IMR-90 (cell line): ENCODE measurements around the gene TEDC2. TPM values are rescaled to one million over a fixed set of nuclear protein-coding genes. Genes with fewer than 3 reads are reported as not detected.

ENCODE experiments used
- ATAC-seq: fragments of 200-7000 bp; cut with Tn5 transposase; 2 replicates; pipeline ENCODE4 v1.9.1; 2020; ENCODE audit warnings: low read depth, mild to moderate bottlenecking, moderate library complexity
- BruUV-seq: library from RNA; stranded (reverse); fragments of 400-500 nt; replicated peaks from 2 replicates; lab custom pipeline; 2021; lab: Mats Ljungman, UMichigan
- CTCF ChIA-PET: fragments of 300-600 bp; formaldehyde crosslinking; extraction: SDS; loops from one replicate; lab custom pipeline; 2021; ENCODE audit warnings: antibody characterized with exemption; lab: Yijun Ruan, JAX
- POLR2A ChIA-PET: fragments of 300-600 bp; sonication (Branson Sonifier 250); formaldehyde crosslinking; loops from one replicate; lab custom pipeline; 2022; ENCODE audit warnings: antibody characterized with exemption; ENCODE audit not compliant: unreplicated experiment; lab: Charles Lee
- DNase-seq: peaks from one replicate; pipeline ENCODE4 v3.0.0; 2013
- H2AFZ ChIP-seq: replicated peaks from 2 replicates; pipeline ENCODE3; 2013; ENCODE audit warnings: low read length, mild to moderate bottlenecking; ENCODE audit not compliant: poor library complexity
- H2AK5ac ChIP-seq: 2 replicates; pipeline ENCODE4 v1.6.1; 2013; ENCODE audit warnings: low read depth, low read length, inconsistent platforms
- H2AK9ac ChIP-seq: replicated peaks from 2 replicates; pipeline ENCODE3; 2013; ENCODE audit warnings: mild to moderate bottlenecking, low read depth, low read length, moderate library complexity; ENCODE audit not compliant: poor library complexity
- H2BK120ac ChIP-seq: 2 replicates; pipeline ENCODE4 v1.6.1; 2013; ENCODE audit warnings: low read depth, low read length, inconsistent platforms
- H2BK15ac ChIP-seq: 3 replicates; pipeline ENCODE4 v1.6.1; 2013; ENCODE audit warnings: low read depth, low read length, inconsistent platforms
- H2BK20ac ChIP-seq: 2 replicates; pipeline ENCODE4 v1.6.1; 2013; ENCODE audit warnings: low read depth, mild to moderate bottlenecking, inconsistent platforms, low read length, moderate library complexity
- H2BK5ac ChIP-seq: 2 replicates; pipeline ENCODE4 v1.6.1; 2013; ENCODE audit warnings: mild to moderate bottlenecking, low read depth, low read length, inconsistent platforms; ENCODE audit not compliant: poor library complexity, severe bottlenecking
- H3K14ac ChIP-seq: replicated peaks from 2 replicates; pipeline ENCODE4 v1.6.1; 2013; ENCODE audit warnings: low read depth, low read length, inconsistent platforms
- H3K18ac ChIP-seq: 2 replicates; pipeline ENCODE4 v1.6.1; 2013; ENCODE audit warnings: low read depth, low read length, control low read depth
- H3K23ac ChIP-seq: 2 replicates; pipeline ENCODE4 v1.6.1; 2013; ENCODE audit warnings: low read depth, low read length, inconsistent platforms
- H3K27ac ChIP-seq: 2 replicates; pipeline ENCODE4 v1.5.1; 2013; ENCODE audit warnings: mild to moderate bottlenecking, control low read depth, low read length; ENCODE audit not compliant: insufficient read depth
- H3K27me3 ChIP-seq: 2 replicates; pipeline ENCODE4 v1.6.1; 2013; ENCODE audit warnings: low read length; ENCODE audit not compliant: control insufficient read depth, insufficient read depth
- H3K36me3 ChIP-seq: 2 replicates; pipeline ENCODE4 v1.6.1; 2013; ENCODE audit warnings: low read length, mixed read lengths; ENCODE audit not compliant: control insufficient read depth, insufficient read depth
- H3K4ac ChIP-seq: 2 replicates; pipeline ENCODE4 v1.6.1; 2013; ENCODE audit warnings: low read depth, low read length, inconsistent platforms
- H3K4me1 ChIP-seq: 2 replicates; pipeline ENCODE4 v1.6.1; 2013; ENCODE audit warnings: low read length, mixed read lengths; ENCODE audit not compliant: control insufficient read depth, insufficient read depth
- H3K4me2 ChIP-seq: 2 replicates; pipeline ENCODE4 v1.6.1; 2013; ENCODE audit warnings: low read depth, mild to moderate bottlenecking, control low read depth, low read length, moderate library complexity
- H3K4me3 ChIP-seq: 2 replicates; pipeline ENCODE4 v1.5.1; 2013; ENCODE audit warnings: low read depth, mild to moderate bottlenecking, control low read depth, low read length, moderate library complexity; ENCODE audit not compliant: insufficient read depth
- H3K56ac ChIP-seq: 2 replicates; pipeline ENCODE4 v1.6.1; 2013; ENCODE audit warnings: low read length, inconsistent platforms; ENCODE audit not compliant: insufficient read depth; ENCODE audit errors: extremely low read depth
- H3K79me1 ChIP-seq, 2 experiments: 2 replicates each; pipeline ENCODE4 v1.6.1; 2013; ENCODE audit warnings: low read length in 2 of 2, inconsistent platforms in 1 of 2, low read depth in 1 of 2
- H3K9ac ChIP-seq: 2 replicates; pipeline ENCODE4 v1.6.1; 2013; ENCODE audit warnings: low read depth, low read length, control low read depth
- H3K9me1 ChIP-seq: 2 replicates; pipeline ENCODE4 v1.6.1; 2013; ENCODE audit warnings: low read length, inconsistent platforms; ENCODE audit not compliant: insufficient read depth
- H3K9me3 ChIP-seq: 2 replicates; pipeline ENCODE4 v1.6.1; 2013; ENCODE audit warnings: low read length; ENCODE audit not compliant: control insufficient read depth, insufficient read depth
- H4K20me1 ChIP-seq: 2 replicates; pipeline ENCODE4 v1.6.1; 2013; ENCODE audit warnings: low read length, inconsistent platforms; ENCODE audit not compliant: insufficient read depth
- H4K5ac ChIP-seq: 2 replicates; pipeline ENCODE4 v1.6.1; 2013; ENCODE audit warnings: mild to moderate bottlenecking, low read depth, low read length, control low read depth
- H4K8ac ChIP-seq, 2 experiments: 2 replicates each; pipeline ENCODE4 v1.6.1; 2013; ENCODE audit warnings: low read depth in 2 of 2, low read length in 2 of 2, control low read depth in 1 of 2, inconsistent platforms in 1 of 2
- H4K91ac ChIP-seq: 2 replicates; pipeline ENCODE4 v1.6.1; 2013; ENCODE audit warnings: low read depth, low read length, inconsistent platforms; ENCODE audit not compliant: insufficient read depth
- BHLHE40 ChIP-seq: fragments of 150-350 bp; IDR thresholded peaks from 2 replicates; pipeline ENCODE4 v1.6.1; 2016; ENCODE audit warnings: mild to moderate bottlenecking, low read depth, low read length
- CEBPB ChIP-seq: IDR thresholded peaks from 2 replicates; pipeline ENCODE4 v1.6.1; 2012; ENCODE audit warnings: low read depth, low read length, improper control_type of control experiment
- CHD1 ChIP-seq: IDR thresholded peaks from 2 replicates; pipeline ENCODE4 v1.6.1; 2012; ENCODE audit warnings: low read depth, low read length, improper control_type of control experiment
- CTCF ChIP-seq: conservative IDR thresholded peaks from 2 replicates; pipeline ENCODE4 v1.5.1; 2012; ENCODE audit warnings: mild to moderate bottlenecking, low read depth, low read length, improper control_type of control experiment
- FOS ChIP-seq: fragments of 150-350 bp; IDR thresholded peaks from 2 replicates; pipeline ENCODE4 v1.6.1; 2016; ENCODE audit warnings: low read depth, low read length
- MAFK ChIP-seq: IDR thresholded peaks from 2 replicates; pipeline ENCODE4 v1.6.1; 2012; ENCODE audit warnings: low read depth, low read length, improper control_type of control experiment
- MAZ ChIP-seq: IDR thresholded peaks from 2 replicates; pipeline ENCODE4 v1.6.1; 2012; ENCODE audit warnings: low read depth, mild to moderate bottlenecking, low read length, improper control_type of control experiment, moderate library complexity, borderline replicate concordance
- MXI1 ChIP-seq: IDR thresholded peaks from 2 replicates; pipeline ENCODE4 v1.6.1; 2012; ENCODE audit warnings: low read depth, mild to moderate bottlenecking, low read length, moderate library complexity, borderline replicate concordance
- NFE2L2 ChIP-seq: fragments of 150-350 bp; IDR thresholded peaks from 2 replicates; pipeline ENCODE4 v1.6.1; 2016; ENCODE audit warnings: low read depth, mild to moderate bottlenecking, low read length
- POLR2A ChIP-seq: IDR thresholded peaks from 2 replicates; pipeline ENCODE4 v1.6.1; 2012; ENCODE audit warnings: mild to moderate bottlenecking, low read depth, low read length
- RAD21 ChIP-seq: IDR thresholded peaks from 2 replicates; pipeline ENCODE4 v1.6.1; 2012; ENCODE audit warnings: low read length, improper control_type of control experiment
- RCOR1 ChIP-seq: IDR thresholded peaks from 2 replicates; pipeline ENCODE4 v1.6.1; 2012; ENCODE audit warnings: mild to moderate bottlenecking, low read length, improper control_type of control experiment; ENCODE audit not compliant: insufficient replicate concordance
- RFX5 ChIP-seq: IDR thresholded peaks from 2 replicates; pipeline ENCODE4 v1.8.0; 2012; ENCODE audit warnings: low read depth, mild to moderate bottlenecking, low read length, moderate library complexity
- SMC3 ChIP-seq: fragments of 150-350 bp; IDR thresholded peaks from 2 replicates; pipeline ENCODE4 v1.6.1; 2016; ENCODE audit warnings: low read depth, mild to moderate bottlenecking, antibody characterized with exemption, low read length, moderate library complexity
- WGBS, 2 experiments: methylation state at CpG; one replicate each; pipeline versions ENCODE4 v1.1.5 to v1.1.7; 2013; ENCODE audit warnings: missing lambda C conversion rate in 2 of 2; ENCODE audit not compliant: insufficient read length in 1 of 2; ENCODE audit errors: extremely low coverage in 2 of 2; 5-methylcytosine and 5-hydroxymethylcytosine counted together
- dilution Hi-C: fragments of 300-500 bp; cut with HindIII; formaldehyde crosslinking; loops from one replicate; pipeline ENCODE4 v1.14.3; 2018; ENCODE audit warnings: low sequenced_read_pairs; ENCODE audit not compliant: unreplicated experiment
- in situ Hi-C: fragments of 300-500 bp; cut with MboI; formaldehyde crosslinking; loops from 3 replicates; pipeline ENCODE4 v1.14.3; 2019; ENCODE audit warnings: low sequenced_read_pairs, inconsistent platforms, mixed read lengths
- intact Hi-C: fragments of 100-400 bp; cut with micrococcal nuclease; formaldehyde crosslinking; loops from 2 replicates; pipeline ENCODE4 v1.10.0; 2022
- polyA plus RNA-seq, 3 experiments: library from polyadenylated mRNA; depleted of rRNA; stranded (reverse); fragments of >200 nt; gene quantifications; 2 replicates each; pipeline ENCODE4 v1.2.3, GENCODE V29; 2012; ENCODE audit warnings: low replicate concordance in 1 of 3
- total RNA-seq: library from RNA; depleted of rRNA; stranded (reverse); fragments of >200 nt; gene quantifications from 2 replicates; pipeline ENCODE4 v1.2.3, GENCODE V29; 2012
- TF ChIP-seq, protein P1 (sequence below): fragments of 150-350 bp; IDR thresholded peaks from 2 replicates; pipeline ENCODE4 v1.6.1; 2016; ENCODE audit warnings: low read depth, mild to moderate bottlenecking, low read length, moderate library complexity, borderline replicate concordance
- TF ChIP-seq, protein P2 (sequence below): fragments of 150-350 bp; IDR thresholded peaks from 2 replicates; pipeline ENCODE4 v1.6.1; 2017; ENCODE audit warnings: mild to moderate bottlenecking, antibody characterized with exemption, low read length, low read depth

Gene TEDC2
- total and polyA plus RNA-seq, 2 of the 4 experiments (the other 2 are of a cell fraction): 3.6 to 7.3 TPM

- Histone ChIP-seq H4K91ac (no peak overlapping the region), H3K4ac (no peak overlapping the region), H2AFZ (no peak overlapping the region), H4K20me1 (peaks cover 28% of the 10 kb centered on the region), H3K56ac (no peak overlapping the region), H4K8ac (no peak overlapping the region), H2BK5ac (no peak overlapping the region), H2BK20ac (no peak overlapping the region), H3K27ac (no peak overlapping the region), H2BK120ac (no peak overlapping the region), H3K4me2 (no peak overlapping the region), H2AK5ac (no peak overlapping the region), H4K5ac (no peak overlapping the region), H3K4me3 (no peak overlapping the region), H3K36me3 (no peaks in the 10 kb centered on the region), H3K4me1 (peaks cover 10% of the 10 kb centered on the region), H3K9me1 (peaks cover 3% of the 10 kb centered on the region; the same call in 1 of the 2 replicates), H3K9me3 (no peaks in the 10 kb centered on the region), H2BK15ac (no peak overlapping the region), H3K14ac (no peak overlapping the region), H3K79me1 (peaks cover 15 to 70% of the 10 kb centered on the region in 2 experiments; a peak in 3 of 4 replicates), H3K9ac (no peak overlapping the region), H3K23ac (no peak overlapping the region), H3K18ac (no peak overlapping the region), H2AK9ac (no peak overlapping the region), H3K27me3 (no peaks in the 10 kb centered on the region)
- dilution Hi-C loops: no loop called here
- TF ChIP-seq BHLHE40 (no peak), SMC3 (no peak), NFE2L2 (no peak), MAFK (no peak), FOS (no peak), RFX5 (no peak), RCOR1 (no peak), RAD21 (no peak), MAZ (no peak), CHD1 (no peak), CEBPB (no peak), POLR2A (no peak), MXI1 (no peak), CTCF (no peak)
- TF ChIP-seq, protein P1, sequence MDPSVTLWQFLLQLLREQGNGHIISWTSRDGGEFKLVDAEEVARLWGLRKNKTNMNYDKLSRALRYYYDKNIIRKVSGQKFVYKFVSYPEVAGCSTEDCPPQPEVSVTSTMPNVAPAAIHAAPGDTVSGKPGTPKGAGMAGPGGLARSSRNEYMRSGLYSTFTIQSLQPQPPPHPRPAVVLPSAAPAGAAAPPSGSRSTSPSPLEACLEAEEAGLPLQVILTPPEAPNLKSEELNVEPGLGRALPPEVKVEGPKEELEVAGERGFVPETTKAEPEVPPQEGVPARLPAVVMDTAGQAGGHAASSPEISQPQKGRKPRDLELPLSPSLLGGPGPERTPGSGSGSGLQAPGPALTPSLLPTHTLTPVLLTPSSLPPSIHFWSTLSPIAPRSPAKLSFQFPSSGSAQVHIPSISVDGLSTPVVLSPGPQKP: no peak
- TF ChIP-seq, protein P2, sequence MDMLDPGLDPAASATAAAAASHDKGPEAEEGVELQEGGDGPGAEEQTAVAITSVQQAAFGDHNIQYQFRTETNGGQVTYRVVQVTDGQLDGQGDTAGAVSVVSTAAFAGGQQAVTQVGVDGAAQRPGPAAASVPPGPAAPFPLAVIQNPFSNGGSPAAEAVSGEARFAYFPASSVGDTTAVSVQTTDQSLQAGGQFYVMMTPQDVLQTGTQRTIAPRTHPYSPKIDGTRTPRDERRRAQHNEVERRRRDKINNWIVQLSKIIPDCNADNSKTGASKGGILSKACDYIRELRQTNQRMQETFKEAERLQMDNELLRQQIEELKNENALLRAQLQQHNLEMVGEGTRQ: no peak
- POLR2A ChIA-PET: no interaction called here
- intact Hi-C loops: no loop called here
- no peak for DNase-seq
- CTCF ChIA-PET: no interaction called here
- in situ Hi-C loops: no loop called here
- WGBS, 2 experiments: 92% methylated on average over 2 of the region's 3 CpGs; no CpG with 5 or more reads in 1 of the 2 experiments
- no peak for ATAC-seq
- no TSS peak for BruUV-seq
These were observed 17.4 kb downstream of the TEDC2 start for GRCh38 chr16:2477327-2477726.
